Stomach (tissue), 9 donors: Measurements from ENCODE around the gene FUT8. TPM values are rescaled to one million over a fixed set of nuclear protein-coding genes. Genes with fewer than 3 reads are reported as not detected.

Experiments used
- DNase-seq, 2 donors: peaks; one replicate each; pipeline versions ENCODE4 v3.0.0 to v3.0.0-alpha.2; 2013 to 2019
- H3K27ac ChIP-seq, 5 donors: fragments of 200-600 bp in 4 of 5; sonication (generic) in 4 of 5; one replicate each; pipeline ENCODE4 v1.5.1; 2013 to 2019; ENCODE audit warnings: mild to moderate bottlenecking in 1 of 5, moderate library complexity in 1 of 5
- H3K27me3 ChIP-seq, 3 donors: fragments of 200-600 bp; sonication (generic); one replicate each; pipeline ENCODE4 v1.5.1; 2017 to 2019; ENCODE audit warnings: mixed run types in 1 of 3
- H3K36me3 ChIP-seq, 4 donors: fragments of 200-600 bp; sonication (generic); 1 replicate in 3 of 4; 2 replicates in 1 of 4; pipeline ENCODE4 v1.5.1; 2016 to 2019
- H3K4me1 ChIP-seq, 4 donors: fragments of 200-600 bp; sonication (generic); one replicate each; pipeline ENCODE4 v1.5.1; 2016 to 2019
- H3K4me3 ChIP-seq, 4 donors: fragments of 200-600 bp; sonication (generic) in 3 of 4; one replicate each; pipeline ENCODE4 v1.5.1; 2016 to 2019; ENCODE audit warnings: mild to moderate bottlenecking in 1 of 4
- H3K9me3 ChIP-seq, 4 donors: fragments of 200-600 bp; sonication (generic); one replicate each; pipeline ENCODE4 v1.5.1; 2016 to 2019
- EP300 ChIP-seq: sonication (generic); formaldehyde crosslinking; IDR thresholded peaks from one replicate; pipeline ENCODE4 v1.6.1; 2017; ENCODE audit warnings: antibody characterized with exemption
- POLR2A ChIP-seq, 4 donors: fragments of 450-650 bp; IDR thresholded peaks; one replicate each; pipeline ENCODE4 v1.6.1; 2016; ENCODE audit warnings: antibody characterized with exemption in 4 of 4, control low read depth in 2 of 4, mild to moderate bottlenecking in 1 of 4, moderate library complexity in 1 of 4
- POLR2AphosphoS5 ChIP-seq, 3 donors: sonication (generic); formaldehyde crosslinking; IDR thresholded peaks; one replicate each; pipeline ENCODE4 v1.6.1; 2016; ENCODE audit warnings: antibody characterized with exemption in 3 of 3
- WGBS, 5 donors: extraction: QIAGEN DNeasy Blood & Tissue Kit in 3 of 5; methylation state at CpG; one replicate each; pipeline versions ENCODE4 v1.1.5 to v1.1.7; 2013 to 2018; 5-methylcytosine and 5-hydroxymethylcytosine counted together
- intact Hi-C: fragments of 100-400 bp; cut with DNase I; formaldehyde crosslinking; loops from one replicate; pipeline ENCODE4 v1.15.1; 2023; ENCODE audit warnings: low total_unique reads
- polyA plus RNA-seq, 3 donors: library from polyadenylated mRNA; stranded (reverse); fragments of 200-250 nt; gene quantifications; one replicate each; pipeline ENCODE4 v1.2.3, GENCODE V29; 2013
- total RNA-seq, 5 donors: library from RNA; depleted of rRNA; stranded (reverse); fragments of >200 nt; gene quantifications; one replicate each; pipeline versions ENCODE4 v1.1.0 to v1.2.3, GENCODE V29; 2014 to 2016
- TF ChIP-seq, protein P1 (sequence below), 7 experiments: fragments of 450-650 bp in 4 of 7; fragments of 200-600 bp in 3 of 7; sonication (generic) in 3 of 7; IDR thresholded peaks; one replicate each; pipeline ENCODE4 v1.5.1; 2016 to 2019; ENCODE audit warnings: antibody characterized with exemption in 7 of 7, control low read depth in 2 of 7, mild to moderate bottlenecking in 1 of 7
- donor health status: healthy with polysubstance abuse.
- donor health status: Bipolar disorder and iron deficiency.
- donor health status: healthy.

The FUT8 gene
- total and polyA plus RNA-seq, 8 donors = 17.4 to 175 (median 36.7) TPM

DNA sequence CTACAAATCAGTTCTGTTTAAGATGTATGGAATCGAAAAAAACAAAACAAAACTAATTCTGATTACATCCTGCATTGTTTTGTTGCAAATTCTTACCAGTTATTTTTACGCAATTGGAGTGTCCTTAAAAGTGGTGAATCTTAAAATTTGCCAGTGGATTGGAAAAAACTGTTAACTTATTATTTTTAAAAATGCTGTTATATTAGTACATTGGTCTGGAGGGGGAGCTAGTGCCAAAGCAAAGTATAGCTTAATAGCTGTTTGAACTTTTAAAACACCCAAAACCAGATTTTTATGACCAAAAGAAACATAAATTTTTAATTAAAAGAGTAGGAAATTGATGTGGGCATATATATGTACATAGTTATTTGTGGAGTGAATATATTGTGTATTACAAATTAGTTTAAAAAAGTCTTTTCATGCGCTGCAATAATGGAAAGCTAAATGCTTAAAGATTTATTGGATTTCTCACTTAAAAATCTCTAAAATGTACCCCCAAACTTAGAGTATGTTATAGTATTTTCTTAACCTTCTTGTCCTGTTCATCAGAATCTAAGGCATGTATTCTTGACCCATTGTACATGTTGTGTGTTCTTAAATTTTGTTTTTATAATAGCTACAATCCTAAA is 2.5 kb downstream of the FUT8 start:
- peak overlapping the region in 3 of 4 donors; percentile 85 to 98 (median 92) for H3K4me3 ChIP-seq

GRCh38 chr14:65415613-65416012 is 3.1 kb downstream of the FUT8 start:
- H3K4me3 ChIP-seq = peak overlapping the region in 2 of 4 donors; percentile 85 to 98
- DNase-seq = no peak
- H3K27me3 ChIP-seq = no peaks in the 10 kb centered on the region
- intact Hi-C loops = no loop called here
- H3K36me3 ChIP-seq = no peaks in the 10 kb centered on the region
- H3K4me1 ChIP-seq = peaks cover 0 to 69% (median 24%) of the 10 kb centered on the region in 4 donors
- H3K27ac ChIP-seq = no peak overlapping the region
- no peaks in the 10 kb centered on the region for H3K9me3 ChIP-seq
- TF ChIP-seq POLR2A (IDR thresholded peaks at IDR 0.05) = no peak
- TF ChIP-seq POLR2AphosphoS5 (IDR thresholded peaks at IDR 0.05) = no peak
- no peak for TF ChIP-seq EP300
- TF ChIP-seq, protein P1, sequence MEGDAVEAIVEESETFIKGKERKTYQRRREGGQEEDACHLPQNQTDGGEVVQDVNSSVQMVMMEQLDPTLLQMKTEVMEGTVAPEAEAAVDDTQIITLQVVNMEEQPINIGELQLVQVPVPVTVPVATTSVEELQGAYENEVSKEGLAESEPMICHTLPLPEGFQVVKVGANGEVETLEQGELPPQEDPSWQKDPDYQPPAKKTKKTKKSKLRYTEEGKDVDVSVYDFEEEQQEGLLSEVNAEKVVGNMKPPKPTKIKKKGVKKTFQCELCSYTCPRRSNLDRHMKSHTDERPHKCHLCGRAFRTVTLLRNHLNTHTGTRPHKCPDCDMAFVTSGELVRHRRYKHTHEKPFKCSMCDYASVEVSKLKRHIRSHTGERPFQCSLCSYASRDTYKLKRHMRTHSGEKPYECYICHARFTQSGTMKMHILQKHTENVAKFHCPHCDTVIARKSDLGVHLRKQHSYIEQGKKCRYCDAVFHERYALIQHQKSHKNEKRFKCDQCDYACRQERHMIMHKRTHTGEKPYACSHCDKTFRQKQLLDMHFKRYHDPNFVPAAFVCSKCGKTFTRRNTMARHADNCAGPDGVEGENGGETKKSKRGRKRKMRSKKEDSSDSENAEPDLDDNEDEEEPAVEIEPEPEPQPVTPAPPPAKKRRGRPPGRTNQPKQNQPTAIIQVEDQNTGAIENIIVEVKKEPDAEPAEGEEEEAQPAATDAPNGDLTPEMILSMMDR (IDR thresholded peaks at IDR 0.05) = no peak
- 35 to 63% (median 44%) methylated on average over 3 of the region's 3 CpGs for WGBS, 5 donors

More for the DNA sequence above, 2.5 kb downstream of the FUT8 start:
- 29 to 60% (median 36%) methylated on average over 3 of the region's 3 CpGs for WGBS, 5 donors
- Histone ChIP-seq H3K4me1 (peaks cover 0 to 74% (median 27%) of the 10 kb centered on the region in 4 donors), H3K9me3 (no peaks in the 10 kb centered on the region), H3K36me3 (no peaks in the 10 kb centered on the region), H3K27me3 (no peaks in the 10 kb centered on the region), H3K27ac (peak overlapping the region in 3 of 5 donors; percentile 5 to 98 (median 94))
- DNase-seq = peak in 1 of 2 donors; percentile 64
- intact Hi-C loops = loop anchor here (5.0 kb wide), 1 partner anchor 412 kb away; no protein-coding TSS in a partner anchor
- TF ChIP-seq EP300 = no peak
- TF ChIP-seq, protein P1 (IDR thresholded peaks at IDR 0.05) = peak in 4 of 7 experiments; percentile 6 to 42 (median 30)

DNA sequence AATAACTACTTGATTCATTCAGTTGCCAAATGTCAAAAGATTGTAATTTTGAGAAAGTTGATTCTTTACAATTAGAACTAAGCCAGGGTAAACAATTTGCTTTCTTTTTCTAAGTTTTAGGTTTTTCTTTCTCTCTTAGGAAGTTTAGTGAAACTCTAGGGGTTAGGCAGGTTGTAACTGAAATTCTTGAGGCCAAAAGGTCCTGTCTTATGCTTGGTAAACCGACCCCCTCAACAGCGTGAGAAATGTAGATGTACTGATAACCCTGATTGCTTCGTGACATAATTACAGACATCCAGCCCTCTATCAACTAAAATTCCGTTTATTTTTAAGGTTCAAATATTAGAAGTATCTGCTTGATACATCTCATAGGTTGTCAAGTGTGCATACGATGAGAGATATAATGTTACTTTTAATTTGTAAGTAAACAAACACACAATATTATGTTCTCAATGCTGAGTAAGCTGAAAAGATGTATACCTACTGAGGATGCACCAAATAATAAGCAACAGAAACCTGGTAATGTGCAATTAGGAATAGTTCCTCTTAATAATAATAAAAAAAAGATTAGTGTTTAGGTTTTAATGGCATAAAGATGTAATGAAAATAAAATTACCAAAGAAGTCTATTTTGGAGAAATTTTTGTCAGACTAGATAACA is 7.2 kb downstream of the FUT8 start:
- H3K4me3 ChIP-seq = no peak overlapping the region
- H3K27ac ChIP-seq = no peak overlapping the region
- no peaks in the 10 kb centered on the region for H3K9me3 ChIP-seq
- DNase-seq = no peak
- H3K4me1 ChIP-seq = peaks cover 0 to 55% (median 18%) of the 10 kb centered on the region in 4 donors
- TF ChIP-seq, protein P1 (IDR thresholded peaks at IDR 0.05) = no peak
- no peak for TF ChIP-seq POLR2AphosphoS5 (IDR thresholded peaks at IDR 0.05)
- no peak for TF ChIP-seq POLR2A (IDR thresholded peaks at IDR 0.05)
- TF ChIP-seq EP300 = no peak
- no peaks in the 10 kb centered on the region for H3K36me3 ChIP-seq
- intact Hi-C loops = no loop called here
- H3K27me3 ChIP-seq = no peaks in the 10 kb centered on the region
- WGBS, 5 donors = 40 to 61% (median 45%) methylated on average over 5 of the region's 5 CpGs

GRCh38 chr14:65421201-65421981 is 8.9 kb downstream of the FUT8 start:
- Histone ChIP-seq H3K4me3 (no peak overlapping the region), H3K9me3 (no peaks in the 10 kb centered on the region), H3K27ac (no peak overlapping the region), H3K27me3 (no peaks in the 10 kb centered on the region), H3K36me3 (no peaks in the 10 kb centered on the region), H3K4me1 (peaks cover 0 to 48% (median 17%) of the 10 kb centered on the region in 4 donors)
- intact Hi-C loops = no loop called here
- no peak for DNase-seq
- 78 to 89% (median 81%) methylated on average over 10 of the region's 10 CpGs for WGBS, 5 donors
- TF ChIP-seq EP300 (no peak), POLR2A (IDR thresholded peaks at IDR 0.05) (no peak), POLR2AphosphoS5 (IDR thresholded peaks at IDR 0.05) (no peak)
- TF ChIP-seq, protein P1 (IDR thresholded peaks at IDR 0.05) = no peak
